Progenitor cell of endocrine pancreas (in vitro differentiated cells): ENCODE measurements around the gene COLEC12. TPM values are rescaled to one million over a fixed set of nuclear protein-coding genes. Genes with fewer than 3 reads are reported as not detected.
A peak's percentile ranks its signal among the peaks of the same experiment; 100 is the strongest.

Source experiments
- DNase-seq: peaks from one replicate; pipeline ENCODE4 v3.0.0; 2021; ENCODE audit warnings: low spot score; ENCODE audit not compliant: unreplicated experiment
- H3K27ac Mint-ChIP-seq: 2 replicates; pipeline ENCODE4 v1.8.0; 2021; ENCODE audit warnings: mild to moderate bottlenecking, moderate library complexity, mixed read lengths
- H3K27me3 Mint-ChIP-seq: 2 replicates; pipeline ENCODE4 v1.8.0; 2021; ENCODE audit warnings: mixed read lengths
- H3K36me3 Mint-ChIP-seq: 2 replicates; pipeline ENCODE4 v1.8.0; 2022; ENCODE audit warnings: mixed read lengths; ENCODE audit not compliant: insufficient read depth
- H3K4me1 Mint-ChIP-seq: 2 replicates; pipeline ENCODE4 v1.8.0; 2021; ENCODE audit warnings: low read depth, mixed read lengths
- H3K4me3 Mint-ChIP-seq: 2 replicates; pipeline ENCODE4 v1.8.0; 2021; ENCODE audit warnings: low read depth, mild to moderate bottlenecking, moderate library complexity, mixed read lengths
- H3K9me3 Mint-ChIP-seq: 2 replicates; pipeline ENCODE4 v1.8.0; 2021; ENCODE audit warnings: low read depth, mixed read lengths
- CTCF ChIP-seq: fragments of 200-600 bp; sonication (generic); IDR thresholded peaks from one replicate; pipeline ENCODE4 v1.5.0; 2021; ENCODE audit warnings: antibody characterized with exemption, mild to moderate bottlenecking; ENCODE audit not compliant: unreplicated experiment
- total RNA-seq: library from RNA; stranded (reverse); gene quantifications from 2 replicates; pipeline ENCODE4 v1.2.1, GENCODE V29; 2021

Gene COLEC12
- total RNA-seq, 1 donor from 2014 or later, result 0.55 TPM

- Mint-ChIP-seq H3K4me3 (no peak overlapping the region), H3K4me1 (no peaks in the 10 kb centered on the region), H3K27ac (no peak overlapping the region), H3K36me3 (no peaks in the 10 kb centered on the region), H3K27me3 (no peaks in the 10 kb centered on the region), H3K9me3 (no peaks in the 10 kb centered on the region)
- no peak for TF ChIP-seq CTCF
- no peak for DNase-seq
Observed at GRCh38 chr18:390741-391478, 109.6 kb downstream of the COLEC12 start.

GRCh38 chr18:389658-390357 is 110.7 kb downstream of the COLEC12 start:
- Mint-ChIP-seq H3K9me3 (no peaks in the 10 kb centered on the region), H3K36me3 (no peaks in the 10 kb centered on the region), H3K4me3 (no peak overlapping the region), H3K4me1 (no peaks in the 10 kb centered on the region), H3K27ac (peak overlapping the region; percentile 45), H3K27me3 (no peaks in the 10 kb centered on the region)
- DNase-seq, result no peak
- TF ChIP-seq CTCF, result peak; percentile 36

- Mint-ChIP-seq H3K27ac (no peak overlapping the region), H3K4me3 (no peak overlapping the region), H3K9me3 (peaks cover 1% of the 10 kb centered on the region), H3K36me3 (no peaks in the 10 kb centered on the region), H3K4me1 (no peaks in the 10 kb centered on the region), H3K27me3 (no peaks in the 10 kb centered on the region)
- no peak for DNase-seq
- TF ChIP-seq CTCF, result no peak
Observed at GRCh38 chr18:388200-388599, 112.3 kb downstream of the COLEC12 start.

GRCh38 chr18:386994-387393 is 113.5 kb downstream of the COLEC12 start:
- TF ChIP-seq CTCF, result no peak
- Mint-ChIP-seq H3K36me3 (no peaks in the 10 kb centered on the region), H3K27me3 (no peaks in the 10 kb centered on the region), H3K4me3 (no peak overlapping the region), H3K9me3 (peaks cover 3% of the 10 kb centered on the region), H3K4me1 (no peaks in the 10 kb centered on the region), H3K27ac (no peak overlapping the region)
- DNase-seq, result no peak

GRCh38 chr18:384897-385296 is 115.6 kb downstream of the COLEC12 start:
- Mint-ChIP-seq H3K4me1 (no peaks in the 10 kb centered on the region), H3K27me3 (no peaks in the 10 kb centered on the region), H3K4me3 (no peak overlapping the region), H3K36me3 (no peaks in the 10 kb centered on the region), H3K9me3 (peaks cover 3% of the 10 kb centered on the region), H3K27ac (no peak overlapping the region)
- no peak for DNase-seq
- no peak for TF ChIP-seq CTCF
